ENCODE results near the gene RANBP1. TPM values are rescaled to one million over a fixed set of nuclear protein-coding genes. Genes with fewer than 3 reads are reported as not detected.

The RANBP1 gene
- total and polyA plus RNA-seq, 9 donors, result 106 to 129 (median 116) TPM

GRCh38 chr22:20160041-20160440 lies 44.1 kb downstream of the RANBP1 start:
- Histone ChIP-seq H3K36me3 (ENCODE audit: control insufficient read depth, insufficient read depth, low read length) (no peaks in the 10 kb centered on the region), H3K27ac (ENCODE audit: low read length) (no peak overlapping the region), H3K4me1 (ENCODE audit: control insufficient read depth, insufficient read depth, low read length) (peaks cover 21% of the 10 kb centered on the region), H3K9me3 (replicated peaks; ENCODE audit: control insufficient read depth, low read depth, low read length) (no peaks in the 10 kb centered on the region), H3K4me3 (ENCODE audit: low read length) (no peak overlapping the region), H3K27me3 (ENCODE audit: control insufficient read depth, insufficient read depth, low read length) (no peaks in the 10 kb centered on the region)
- 70% methylated on average over 6 of the region's 10 CpGs for WGBS (ENCODE audit: insufficient coverage)
- no peak for DNase-seq

- Histone ChIP-seq H3K36me3 (ENCODE audit: control insufficient read depth, insufficient read depth, low read length) (no peaks in the 10 kb centered on the region), H3K4me1 (ENCODE audit: control insufficient read depth, insufficient read depth, low read length) (no peaks in the 10 kb centered on the region), H3K9me3 (replicated peaks; ENCODE audit: control insufficient read depth, low read depth, low read length) (no peaks in the 10 kb centered on the region), H3K27me3 (ENCODE audit: control insufficient read depth, insufficient read depth, low read length) (no peaks in the 10 kb centered on the region), H3K4me3 (ENCODE audit: low read length) (no peak overlapping the region), H3K27ac (ENCODE audit: low read length) (no peak overlapping the region)
- DNase-seq, result no peak
- WGBS (ENCODE audit: insufficient coverage), result 59% methylated on average over 10 of the region's 11 CpGs
These were observed 49.0 kb downstream of the RANBP1 start for GRCh38 chr22:20164863-20165262.

DNA sequence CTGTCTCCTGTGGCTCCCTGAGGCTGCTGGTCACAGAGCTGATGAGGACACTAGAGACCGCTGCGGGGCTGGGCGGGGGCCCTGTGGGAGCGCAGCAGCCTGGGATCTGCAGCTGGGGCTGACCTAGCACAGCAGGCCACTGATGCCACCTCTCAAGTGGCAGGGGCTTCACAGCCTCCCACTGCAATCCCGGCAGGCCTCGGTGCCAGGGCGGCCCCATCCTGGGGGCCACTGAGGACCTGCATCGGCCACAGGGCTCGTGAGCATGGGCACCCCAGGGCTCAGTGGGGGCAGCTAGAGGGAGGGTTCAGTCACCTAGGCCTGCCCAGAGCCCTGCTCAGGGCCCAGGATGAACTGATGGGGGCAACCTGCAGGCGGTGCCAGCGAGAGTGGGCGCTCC lies 49.5 kb downstream of the RANBP1 start:
- Histone ChIP-seq H3K4me3 (ENCODE audit: low read length) (no peak overlapping the region), H3K9me3 (replicated peaks; ENCODE audit: control insufficient read depth, low read depth, low read length) (no peaks in the 10 kb centered on the region), H3K27ac (ENCODE audit: low read length) (no peak overlapping the region), H3K4me1 (ENCODE audit: control insufficient read depth, insufficient read depth, low read length) (no peaks in the 10 kb centered on the region), H3K27me3 (ENCODE audit: control insufficient read depth, insufficient read depth, low read length) (no peaks in the 10 kb centered on the region), H3K36me3 (ENCODE audit: control insufficient read depth, insufficient read depth, low read length) (no peaks in the 10 kb centered on the region)
- WGBS (ENCODE audit: insufficient coverage), result 86% methylated on average over 12 of the region's 12 CpGs
- DNase-seq, result no peak

- H3K27ac ChIP-seq (ENCODE audit: low read length), result no peak overlapping the region
- H3K4me3 ChIP-seq (ENCODE audit: low read length), result no peak overlapping the region
- no peaks in the 10 kb centered on the region for H3K27me3 ChIP-seq (ENCODE audit: control insufficient read depth, insufficient read depth, low read length)
- H3K9me3 ChIP-seq (replicated peaks; ENCODE audit: control insufficient read depth, low read depth, low read length), result no peaks in the 10 kb centered on the region
- DNase-seq, result no peak
- no peaks in the 10 kb centered on the region for H3K36me3 ChIP-seq (ENCODE audit: control insufficient read depth, insufficient read depth, low read length)
- H3K4me1 ChIP-seq (ENCODE audit: control insufficient read depth, insufficient read depth, low read length), result no peaks in the 10 kb centered on the region
- 92% methylated on average over 4 of the region's 7 CpGs for WGBS (ENCODE audit: insufficient coverage)
These were observed 50.0 kb downstream of the RANBP1 start for GRCh38 chr22:20165913-20166312.

- Histone ChIP-seq H3K27ac (ENCODE audit: low read length) (no peak overlapping the region), H3K4me1 (ENCODE audit: control insufficient read depth, insufficient read depth, low read length) (no peaks in the 10 kb centered on the region), H3K4me3 (ENCODE audit: low read length) (no peak overlapping the region), H3K36me3 (ENCODE audit: control insufficient read depth, insufficient read depth, low read length) (no peaks in the 10 kb centered on the region), H3K27me3 (ENCODE audit: control insufficient read depth, insufficient read depth, low read length) (no peaks in the 10 kb centered on the region), H3K9me3 (replicated peaks; ENCODE audit: control insufficient read depth, low read depth, low read length) (no peaks in the 10 kb centered on the region)
- DNase-seq, result no peak
- WGBS (ENCODE audit: insufficient coverage), result 83% methylated on average over 9 of the region's 9 CpGs
These were observed 50.8 kb downstream of the RANBP1 start for GRCh38 chr22:20166703-20167102.

DNA sequence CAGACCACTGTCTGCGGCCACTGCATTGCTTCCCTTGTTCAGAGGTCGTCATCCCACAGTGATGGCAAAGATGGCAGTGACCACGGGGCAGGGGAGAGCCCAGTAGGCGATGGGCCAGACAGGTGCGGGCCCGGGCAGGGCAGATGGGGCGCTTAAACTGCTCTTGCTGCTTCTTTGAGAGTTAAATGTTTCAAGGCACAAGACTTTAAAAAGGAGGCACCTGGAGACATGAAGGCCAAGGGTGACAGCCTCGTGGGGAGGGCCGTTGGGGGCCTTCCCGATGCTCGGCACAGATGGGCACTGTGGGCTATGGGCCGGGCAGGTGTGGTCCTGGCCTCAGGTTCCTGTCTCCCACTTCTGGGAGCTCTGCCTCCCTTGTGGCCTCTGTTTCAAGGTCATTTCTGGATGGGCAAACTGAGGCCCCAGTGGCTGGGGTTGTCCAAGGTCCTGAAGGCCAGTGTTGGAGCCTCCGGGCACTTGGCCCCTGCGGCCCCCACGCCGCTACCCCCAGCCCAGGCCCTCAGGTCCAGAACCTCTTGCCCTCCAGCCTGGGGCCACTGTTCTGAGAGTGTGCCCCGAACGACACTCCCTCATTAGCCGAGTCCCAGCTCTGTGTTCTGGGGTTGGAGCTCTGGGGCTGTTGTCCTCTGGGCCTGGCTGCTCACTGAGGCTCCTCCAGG lies 51.9 kb downstream of the RANBP1 start:
- no peaks in the 10 kb centered on the region for H3K27me3 ChIP-seq (ENCODE audit: control insufficient read depth, insufficient read depth, low read length)
- H3K9me3 ChIP-seq (replicated peaks; ENCODE audit: control insufficient read depth, low read depth, low read length), result no peaks in the 10 kb centered on the region
- no peak overlapping the region for H3K27ac ChIP-seq (ENCODE audit: low read length)
- no peak overlapping the region for H3K4me3 ChIP-seq (ENCODE audit: low read length)
- 76% methylated on average over 16 of the region's 19 CpGs for WGBS (ENCODE audit: insufficient coverage)
- no peak for DNase-seq
- no peaks in the 10 kb centered on the region for H3K36me3 ChIP-seq (ENCODE audit: control insufficient read depth, insufficient read depth, low read length)
- no peaks in the 10 kb centered on the region for H3K4me1 ChIP-seq (ENCODE audit: control insufficient read depth, insufficient read depth, low read length)

DNA sequence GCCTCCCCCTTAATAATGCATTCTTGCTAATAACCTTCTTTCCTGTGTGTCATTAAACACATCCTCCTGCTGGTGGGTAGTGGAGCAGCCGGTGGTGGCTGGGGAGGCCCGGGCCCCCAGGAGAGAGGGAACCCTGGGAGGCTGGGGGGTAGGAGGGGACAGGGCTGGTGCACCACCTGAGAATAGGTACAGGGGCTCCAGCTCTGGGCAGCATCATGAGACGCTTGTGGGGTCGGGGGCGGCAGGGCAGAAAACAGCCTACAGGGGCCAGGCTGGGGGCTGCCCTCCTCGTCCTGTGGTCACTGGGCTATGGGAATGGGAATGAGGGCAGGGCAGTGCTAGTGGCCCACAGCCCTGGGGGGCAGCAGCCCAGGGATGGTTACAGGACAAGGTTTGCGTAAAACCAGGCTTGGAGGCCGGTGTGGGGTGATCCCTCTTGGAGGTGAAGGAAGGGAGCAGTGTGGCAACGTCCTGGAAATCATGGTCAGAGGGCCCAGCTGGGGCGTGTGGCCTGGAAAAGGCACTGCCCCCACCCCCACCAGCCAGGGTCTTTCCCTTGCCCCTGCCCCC lies 53.4 kb downstream of the RANBP1 start:
- no peaks in the 10 kb centered on the region for H3K36me3 ChIP-seq (ENCODE audit: control insufficient read depth, insufficient read depth, low read length)
- 69% methylated on average over 9 of the region's 10 CpGs for WGBS (ENCODE audit: insufficient coverage)
- H3K27me3 ChIP-seq (ENCODE audit: control insufficient read depth, insufficient read depth, low read length), result no peaks in the 10 kb centered on the region
- no peaks in the 10 kb centered on the region for H3K4me1 ChIP-seq (ENCODE audit: control insufficient read depth, insufficient read depth, low read length)
- no peak for DNase-seq
- no peak overlapping the region for H3K27ac ChIP-seq (ENCODE audit: low read length)
- H3K4me3 ChIP-seq (ENCODE audit: low read length), result no peak overlapping the region
- H3K9me3 ChIP-seq (replicated peaks; ENCODE audit: control insufficient read depth, low read depth, low read length), result no peaks in the 10 kb centered on the region

DNA sequence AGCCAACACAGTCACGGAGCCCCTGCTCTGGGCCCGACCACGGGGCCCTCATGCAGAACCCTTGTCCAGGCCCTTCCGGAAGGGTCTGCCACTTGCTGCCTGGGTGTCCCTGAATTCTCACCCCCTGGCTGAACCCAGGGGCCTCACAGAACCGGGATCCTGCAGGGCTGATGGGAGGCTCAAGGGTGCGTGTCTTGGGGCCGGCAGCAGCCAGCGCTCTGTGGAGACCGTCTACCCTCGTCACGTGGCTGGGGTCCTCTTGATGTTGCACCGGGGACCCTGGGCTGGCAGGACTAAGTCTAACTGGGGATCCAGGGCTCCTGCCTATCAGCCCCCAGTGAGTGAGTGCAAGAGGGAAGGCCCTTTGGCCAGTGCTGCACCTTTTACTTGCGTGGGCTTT lies 54.3 kb downstream of the RANBP1 start:
- WGBS (ENCODE audit: insufficient coverage), result 75% methylated on average over 13 of the region's 13 CpGs
- DNase-seq, result no peak

DNA sequence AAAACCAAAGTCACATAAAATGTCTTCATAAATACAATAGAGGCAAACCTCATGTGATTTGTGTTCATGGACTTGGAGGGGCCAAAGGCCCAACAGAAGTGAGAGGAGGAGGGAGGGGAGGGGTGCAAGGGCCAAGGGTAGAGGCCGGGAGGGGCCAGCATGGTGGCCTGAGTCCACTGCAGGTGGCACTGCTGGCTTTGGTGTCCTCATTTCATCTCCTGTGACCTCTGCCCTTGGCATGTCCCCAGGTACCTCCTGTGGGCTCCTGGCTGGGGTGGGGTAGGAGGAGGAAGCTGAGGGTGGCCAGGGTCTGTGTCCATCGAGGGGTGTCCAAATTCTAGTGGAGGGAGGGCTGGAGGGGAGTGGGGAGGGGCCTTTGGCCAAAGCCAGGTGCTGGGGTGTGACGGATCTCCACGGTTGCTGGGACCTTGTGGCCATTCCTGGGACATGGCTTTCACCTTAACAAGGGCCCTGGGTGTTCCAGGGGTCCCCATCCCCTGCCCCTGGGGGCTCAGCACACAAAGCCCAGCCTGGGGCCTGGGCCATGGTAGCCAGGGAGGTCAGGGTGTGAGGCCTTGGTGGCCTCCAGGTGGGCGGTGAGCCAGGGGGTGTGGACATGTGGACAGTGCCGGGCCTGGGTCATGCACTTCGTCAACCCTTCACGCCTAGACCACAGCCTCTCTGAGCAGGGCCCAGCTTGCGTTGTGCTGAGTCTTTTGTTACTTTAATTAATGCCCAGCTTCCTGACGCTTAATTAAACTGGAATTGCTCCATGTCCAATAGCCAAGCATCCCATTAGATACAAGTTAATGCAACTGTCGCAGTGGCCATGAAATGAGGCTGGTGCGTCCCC lies 55.6 kb downstream of the RANBP1 start:
- Histone ChIP-seq H3K36me3 (ENCODE audit: control insufficient read depth, insufficient read depth, low read length) (no peaks in the 10 kb centered on the region), H3K9me3 (replicated peaks; ENCODE audit: control insufficient read depth, low read depth, low read length) (no peaks in the 10 kb centered on the region), H3K4me3 (ENCODE audit: low read length) (no peak overlapping the region), H3K27me3 (ENCODE audit: control insufficient read depth, insufficient read depth, low read length) (no peaks in the 10 kb centered on the region), H3K27ac (ENCODE audit: low read length) (no peak overlapping the region), H3K4me1 (ENCODE audit: control insufficient read depth, insufficient read depth, low read length) (peaks cover 4% of the 10 kb centered on the region)
- no peak for DNase-seq
- 94% methylated on average over 9 of the region's 12 CpGs for WGBS (ENCODE audit: insufficient coverage)

More for the DNA sequence above, 54.3 kb downstream of the RANBP1 start:
- no peaks in the 10 kb centered on the region for H3K27me3 ChIP-seq (ENCODE audit: control insufficient read depth, insufficient read depth, low read length)
- no peaks in the 10 kb centered on the region for H3K36me3 ChIP-seq (ENCODE audit: control insufficient read depth, insufficient read depth, low read length)
- no peaks in the 10 kb centered on the region for H3K9me3 ChIP-seq (replicated peaks; ENCODE audit: control insufficient read depth, low read depth, low read length)
- no peak overlapping the region for H3K27ac ChIP-seq (ENCODE audit: low read length)
- no peaks in the 10 kb centered on the region for H3K4me1 ChIP-seq (ENCODE audit: control insufficient read depth, insufficient read depth, low read length)
- H3K4me3 ChIP-seq (ENCODE audit: low read length), result no peak overlapping the region

- no peaks in the 10 kb centered on the region for H3K27me3 ChIP-seq (ENCODE audit: control insufficient read depth, insufficient read depth, low read length)
- 83% methylated on average over 3 of the region's 10 CpGs for WGBS (ENCODE audit: insufficient coverage)
These were observed 56.3 kb downstream of the RANBP1 start for GRCh38 chr22:20172141-20172613.

More at GRCh38 chr22:20172141-20172613, 56.3 kb downstream of the RANBP1 start:
- no peaks in the 10 kb centered on the region for H3K36me3 ChIP-seq (ENCODE audit: control insufficient read depth, insufficient read depth, low read length)
- H3K27ac ChIP-seq (ENCODE audit: low read length), result no peak overlapping the region
- H3K9me3 ChIP-seq (replicated peaks; ENCODE audit: control insufficient read depth, low read depth, low read length), result no peaks in the 10 kb centered on the region
- H3K4me3 ChIP-seq (ENCODE audit: low read length), result no peak overlapping the region
- no peak for DNase-seq
- H3K4me1 ChIP-seq (ENCODE audit: control insufficient read depth, insufficient read depth, low read length), result peaks cover 11% of the 10 kb centered on the region

All from muscle of leg (tissue), 11 donors.